ENCODE data around the gene AKAP17A.

GRCh38 chrX:1596676-1597344 is 5.4 kb downstream of the AKAP17A start:
- TF ChIP-seq ELF1 (IDR thresholded peaks at IDR 0.05; ENCODE audit: borderline replicate concordance, low read depth), result no peak
- no peak for TF ChIP-seq CTCF (IDR thresholded peaks at IDR 0.05 in 2 of 3, conservative IDR thresholded peaks at IDR 0.05 in 1 of 3; ENCODE audit: borderline replicate concordance in 1 of 3, insufficient read depth in 1 of 3, low read depth in 2 of 3, low read length in 2 of 3)
- no peak for TF ChIP-seq EZH2phosphoT487 (IDR thresholded peaks at IDR 0.05; ENCODE audit: borderline replicate concordance)
- no peak for TF ChIP-seq EZH2 (IDR thresholded peaks at IDR 0.05)
- no peak for TF ChIP-seq RAD21 (IDR thresholded peaks at IDR 0.05; ENCODE audit: low read depth)
- no peak for TF ChIP-seq REST (IDR thresholded peaks at IDR 0.05; ENCODE audit: low read depth)
- TF ChIP-seq, protein P1, sequence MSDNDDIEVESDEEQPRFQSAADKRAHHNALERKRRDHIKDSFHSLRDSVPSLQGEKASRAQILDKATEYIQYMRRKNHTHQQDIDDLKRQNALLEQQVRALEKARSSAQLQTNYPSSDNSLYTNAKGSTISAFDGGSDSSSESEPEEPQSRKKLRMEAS (IDR thresholded peaks at IDR 0.05), result no peak
- TF ChIP-seq POLR2A (IDR thresholded peaks at IDR 0.05; ENCODE audit: borderline replicate concordance, extremely low read depth, insufficient read depth, insufficient read length), result no peak
- no peak for TF ChIP-seq SP1 (IDR thresholded peaks at IDR 0.05; ENCODE audit: low read depth)
- TF ChIP-seq TCF7L2 (IDR thresholded peaks at IDR 0.05; ENCODE audit: borderline replicate concordance, extremely low read depth, insufficient read depth, insufficient read length), result no peak
- no peak for TF ChIP-seq SRF (IDR thresholded peaks at IDR 0.05; ENCODE audit: low read depth)
- TF ChIP-seq ZBTB33 (IDR thresholded peaks at IDR 0.05; ENCODE audit: extremely low read depth, insufficient replicate concordance, low read length), result no peak
- TF ChIP-seq POLR2AphosphoS5 (IDR thresholded peaks at IDR 0.05; ENCODE audit: low read depth, low read length), result no peak
